ENCODE results near the gene NPAS2.

- no peak for TF ChIP-seq CTCF (conservative IDR thresholded peaks at IDR 0.05 in 1 of 2, IDR thresholded peaks at IDR 0.05 in 1 of 2; ENCODE audit: extremely low read depth in 1 of 2, insufficient read depth in 1 of 2, low read depth in 1 of 2, low read length in 2 of 2)
- TF ChIP-seq EZH2 (IDR thresholded peaks at IDR 0.05; ENCODE audit: borderline replicate concordance, low read length), result no peak
Measured at GRCh38 chr2:100905132-100905805, 85.3 kb downstream of the NPAS2 start.

All from mammary epithelial cell (primary cell).